K562 (cell line): ENCODE results near the gene TDRD6. TPM values are rescaled to one million over a fixed set of nuclear protein-coding genes. Genes with fewer than 3 reads are reported as not detected.

Source experiments
- ATAC-seq: fragments of 200-7000 bp; cut with Tn5 transposase; 3 replicates; pipeline ENCODE4 v1.9.1; 2020; ENCODE audit warnings: moderate library complexity
- BruUV-seq: library from RNA; stranded (reverse); fragments of 400-500 nt; replicated peaks from 2 replicates; lab custom pipeline; 2021; lab: Mats Ljungman, UMichigan
- CTCF ChIA-PET: fragments of 300-600 bp; formaldehyde crosslinking; extraction: SDS; loops from one replicate; lab custom pipeline; 2021; ENCODE audit warnings: low intra/inter-chr PET ratio; lab: Yijun Ruan, JAX
- POLR2A ChIA-PET: fragments of 300-600, 350-650 bp; sonication (Branson Sonifier 250); formaldehyde crosslinking; extraction: SDS; loops from one replicate; lab custom pipeline; 2021; ENCODE audit warnings: antibody characterized with exemption, inconsistent platforms; lab: Yijun Ruan, JAX
- DNase-seq, 4 experiments: peaks; one replicate each; pipeline versions ENCODE4 v3.0.0 to v3.0.0-alpha.2; 2011 to 2018; ENCODE audit warnings: low spot score in 3 of 4, mixed read lengths in 3 of 4; ENCODE audit errors: extremely low read depth in 1 of 4
- FAIRE-seq: peaks from 2 replicates; lab custom pipeline; 2011; peaks lifted over from hg19 to GRCh38; lab: Jason Lieb, UNC
- H2AFZ ChIP-seq: 2 replicates; pipeline ENCODE4 v1.6.0; 2011; ENCODE audit warnings: low read depth, low read length, control low read depth, inconsistent platforms
- H3K27ac ChIP-seq: fragments of 200-600 bp; 3 replicates; pipeline ENCODE4 v1.8.0; 2011; ENCODE audit warnings: low read depth, mild to moderate bottlenecking, control low read depth, inconsistent platforms, low read length, moderate library complexity, mixed read lengths; ENCODE audit errors: extremely low read depth
- H3K27me3 ChIP-seq, 2 experiments: fragments of 300-600 bp in 1 of 2; 2 replicates in 1 of 2; 3 replicates in 1 of 2; pipeline versions ENCODE4 v1.6.0 to v1.8.0; 2011; ENCODE audit warnings: inconsistent platforms in 2 of 2, low read length in 2 of 2, mild to moderate bottlenecking in 1 of 2, mixed read lengths in 1 of 2, moderate library complexity in 1 of 2; ENCODE audit not compliant: control insufficient read depth in 2 of 2, insufficient read depth in 2 of 2
- H3K36me3 ChIP-seq: fragments of 300-600 bp; 3 replicates; pipeline ENCODE4 v1.8.0; 2011; ENCODE audit warnings: mild to moderate bottlenecking, low read length, inconsistent platforms; ENCODE audit not compliant: control insufficient read depth, insufficient read depth
- H3K4me1 ChIP-seq, 2 experiments: fragments of 200-600 bp in 1 of 2; replicated peaks in 1 of 2; 2 replicates in 1 of 2; 3 replicates in 1 of 2; pipeline versions ENCODE4 v1.5.1 to v1.8.0; 2011; ENCODE audit warnings: inconsistent platforms in 2 of 2, low read length in 2 of 2, mild to moderate bottlenecking in 1 of 2, mixed read lengths in 1 of 2, moderate library complexity in 1 of 2; ENCODE audit not compliant: control insufficient read depth in 2 of 2, insufficient read depth in 2 of 2
- H3K4me2 ChIP-seq: 2 replicates; pipeline ENCODE4 v1.6.1; 2011; ENCODE audit warnings: low read length, control low read depth, inconsistent platforms, mixed read lengths; ENCODE audit not compliant: insufficient read depth
- H3K4me3 ChIP-seq: fragments of 200-600 bp; sonication (generic), shearing (Covaris generic); 2 replicates; pipeline ENCODE4 v1.5.1; 2016; ENCODE audit warnings: control low read depth, inconsistent platforms
- H3K79me2 ChIP-seq: fragments of 200-600 bp; 3 replicates; pipeline ENCODE4 v1.8.0; 2011; ENCODE audit warnings: low read length, inconsistent platforms; ENCODE audit not compliant: control insufficient read depth, insufficient read depth
- H3K9ac ChIP-seq, 2 experiments: 2 replicates each; pipeline versions ENCODE4 v1.6.0 to v1.6.1; 2011; ENCODE audit warnings: low read depth in 2 of 2, low read length in 2 of 2, control low read depth in 1 of 2, inconsistent platforms in 1 of 2, mild to moderate bottlenecking in 1 of 2, mixed read lengths in 1 of 2; ENCODE audit not compliant: insufficient read depth in 1 of 2
- H3K9me1 ChIP-seq: one replicate; pipeline ENCODE4 v1.6.0; 2011; ENCODE audit warnings: inconsistent platforms, mild to moderate bottlenecking, low read length, moderate library complexity; ENCODE audit not compliant: control insufficient read depth, insufficient read depth
- H3K9me3 ChIP-seq: replicated peaks from 2 replicates; pipeline ENCODE4 v1.5.1; 2011; ENCODE audit warnings: low read depth, low read length, inconsistent platforms; ENCODE audit not compliant: control insufficient read depth, insufficient read depth
- H4K20me1 ChIP-seq: replicated peaks from 2 replicates; pipeline ENCODE4 v1.6.1; 2011; ENCODE audit warnings: low read length, inconsistent platforms, mixed read lengths; ENCODE audit not compliant: control insufficient read depth, insufficient read depth
- ATF1 ChIP-seq, 2 experiments: fragments of 450-650 bp in 1 of 2; IDR thresholded peaks; 2 replicates each; pipeline ENCODE4 v1.6.1; 2016; ENCODE audit warnings: missing compliant biosample characterization in 1 of 2, missing genetic modification characterization in 1 of 2
- BACH1 ChIP-seq: fragments of 200-800 bp; sonication (Bioruptor generic); IDR thresholded peaks from 2 replicates; pipeline ENCODE4 v1.6.1; 2016; ENCODE audit warnings: missing genetic modification characterization, missing compliant biosample characterization
- BCL6 ChIP-seq: fragments of 250-450 bp; sonication (Bioruptor Pico); IDR thresholded peaks from 2 replicates; pipeline ENCODE4 v1.4.0; 2020
- CCNT2 ChIP-seq: IDR thresholded peaks from 2 replicates; pipeline ENCODE4 v1.6.1; 2011; ENCODE audit warnings: borderline replicate concordance, low read depth, mild to moderate bottlenecking, moderate library complexity, mixed read lengths, low read length; ENCODE audit not compliant: insufficient read length; ENCODE audit errors: extremely low read depth
- HOMEZ ChIP-seq: fragments of 250-450 bp; sonication (Bioruptor Pico); IDR thresholded peaks from 2 replicates; pipeline ENCODE4 v1.4.0; 2020; ENCODE audit warnings: mild to moderate bottlenecking, moderate library complexity
- MYNN ChIP-seq, 2 experiments: sonication (generic); formaldehyde crosslinking in 1 of 2; IDR thresholded peaks; 2 replicates each; pipeline versions ENCODE4 v1.5.0 to v1.6.1; 2016 to 2020; ENCODE audit warnings: antibody characterized with exemption in 1 of 2, missing genetic modification reagents in 1 of 2
- NEUROD1 ChIP-seq: fragments of 150-350 bp; IDR thresholded peaks from 2 replicates; pipeline ENCODE4 v1.6.1; 2014; ENCODE audit warnings: borderline replicate concordance, low read length, low read depth; ENCODE audit not compliant: partially characterized antibody
- PHF20 ChIP-seq: fragments of 450-650 bp; IDR thresholded peaks from 2 replicates; pipeline ENCODE4 v1.6.1; 2018; ENCODE audit not compliant: partially characterized antibody
- POLR3A ChIP-seq: IDR thresholded peaks from 2 replicates; pipeline ENCODE4 v1.6.1; 2011; ENCODE audit warnings: borderline replicate concordance, mild to moderate bottlenecking, moderate library complexity; ENCODE audit not compliant: insufficient read length, insufficient read depth; ENCODE audit errors: extremely low read depth
- PRMT5 ChIP-seq: sonication (generic); formaldehyde crosslinking; IDR thresholded peaks from 2 replicates; pipeline ENCODE4 v1.5.0; 2020; ENCODE audit warnings: missing genetic modification reagents
- RFX7 ChIP-seq: fragments of 250-450 bp; sonication (Bioruptor Pico); IDR thresholded peaks from 2 replicates; pipeline ENCODE4 v1.5.1; 2021; ENCODE audit warnings: mild to moderate bottlenecking
- SFPQ ChIP-seq: fragments of 200-400 bp; formaldehyde crosslinking; IDR thresholded peaks from 2 replicates; pipeline ENCODE4 v1.6.1; 2017; ENCODE audit warnings: mild to moderate bottlenecking, low read depth, low read length, moderate library complexity
- SIRT6 ChIP-seq: IDR thresholded peaks from one replicate; pipeline ENCODE4 v1.6.1; 2012; ENCODE audit warnings: low read depth, mild to moderate bottlenecking, control low read depth, inconsistent platforms, low read length, moderate library complexity
- TCF15 ChIP-seq: fragments of 250-450 bp; sonication (Bioruptor Pico); IDR thresholded peaks from 2 replicates; pipeline ENCODE4 v1.8.0; 2022; ENCODE audit warnings: moderate library complexity, mild to moderate bottlenecking, inconsistent platforms
- ZNF395 ChIP-seq: fragments of 200-800 bp; sonication (Bioruptor generic); IDR thresholded peaks from 2 replicates; pipeline ENCODE4 v1.6.1; 2017; ENCODE audit warnings: missing genetic modification characterization, missing compliant biosample characterization
- ZSCAN32 ChIP-seq: fragments of 450-650 bp; formaldehyde crosslinking; IDR thresholded peaks from 2 replicates; pipeline ENCODE4 v1.4.0; 2020; ENCODE audit warnings: mild to moderate bottlenecking, moderate library complexity
- WGBS: fragments of 100-300 bp; shearing (Covaris generic); methylation state at CpG from one replicate; pipeline ENCODE4 v1.1.6; 2016; ENCODE audit warnings: low coverage, mixed read lengths; ENCODE audit not compliant: insufficient coverage; ENCODE audit errors: missing lambda C conversion rate; 5-methylcytosine and 5-hydroxymethylcytosine counted together
- in situ Hi-C: fragments of 300-500 bp; cut with MboI; formaldehyde crosslinking; loops from 4 replicates; pipeline ENCODE4 v1.15.0; 2018; ENCODE audit warnings: inconsistent platforms, mixed read lengths
- intact Hi-C: fragments of 100-400 bp; cut with micrococcal nuclease; formaldehyde crosslinking; loops from 2 replicates; pipeline ENCODE4 v1.14.2; 2022
- polyA plus RNA-seq, 8 experiments: library from polyadenylated mRNA; depleted of rRNA in 4 of 8; stranded (reverse) in 5 of 8; unstranded in 3 of 8; fragments of >200 nt; fragmentation: Nextera tagmentation in 2 of 8; fragmentation: Illumina TruSeq in 1 of 8; extraction: Ambion mirVana in 2 of 8; extraction: Trizol in 1 of 8; gene quantifications; 2 replicates each; pipeline versions ENCODE4 v1.2.1 to v1.2.3, GENCODE V29; 2011 to 2014; ENCODE audit warnings: inconsistent platforms in 1 of 8, missing spikeins in 1 of 8
- total RNA-seq, 7 experiments: library from RNA; depleted of rRNA in 6 of 7; stranded (reverse); fragments of >200 nt in 6 of 7; fragmentation: Illumina TruSeq in 2 of 7; extraction: Trizol in 2 of 7; gene quantifications; 2 replicates each; pipeline versions ENCODE4 v1.2.1 to v1.2.3, GENCODE V29; 2011 to 2021; ENCODE audit warnings: low replicate concordance in 1 of 7

Gene TDRD6
- total and polyA plus RNA-seq, 9 of the 15 experiments (the other 6 are each of a cell fraction or from before 2014, with no cell fraction given), result under 0.01 to 0.53 (median 0.14) TPM; not detected in 1

- 3% methylated on average over 5 of the region's 5 CpGs for WGBS
- no peak overlapping the region for H2AFZ ChIP-seq
- H3K9me1 ChIP-seq, result no peaks in the 10 kb centered on the region
- DNase-seq (no peak), FAIRE-seq (no peak), ATAC-seq (no peak)
- intact Hi-C loops, result no loop called here
- H3K36me3 ChIP-seq, result no peaks in the 10 kb centered on the region
- BruUV-seq, result no TSS peak
- in situ Hi-C loops, result no loop called here
- no peak overlapping the region for H3K27ac ChIP-seq
- no peaks in the 10 kb centered on the region for H3K27me3 ChIP-seq
- H3K79me2 ChIP-seq, result no peaks in the 10 kb centered on the region
- H3K4me3 ChIP-seq, result no peak overlapping the region
- H3K4me2 ChIP-seq, result no peak overlapping the region
- POLR2A ChIA-PET, result no interaction called here
- TF ChIP-seq ZNF395 (CRISPR knock-in tag) (no peak), PHF20 (no peak), CCNT2 (no peak), ZSCAN32 (CRISPR knock-in tag) (no peak), BACH1 (tag) (no peak), HOMEZ (CRISPR knock-in tag) (no peak), RFX7 (no peak), POLR3A (no peak), TCF15 (no peak), BCL6 (CRISPR knock-in tag) (no peak), ATF1 (CRISPR knock-in tag; IDR thresholded peaks at IDR 0.05) (no peak), ATF1 (tag; IDR thresholded peaks at IDR 0.05) (no peak), PRMT5 (no peak), NEUROD1 (no peak), SFPQ (no peak), SIRT6 (no peak), MYNN (IDR thresholded peaks at IDR 0.05) (no peak), MYNN (CRISPR knock-in tag; IDR thresholded peaks at IDR 0.05) (no peak)
- H3K9me3 ChIP-seq, result no peaks in the 10 kb centered on the region
- CTCF ChIA-PET, result no interaction called here
- H3K9ac ChIP-seq, result no peak overlapping the region
- H4K20me1 ChIP-seq, result no peaks in the 10 kb centered on the region
- H3K4me1 ChIP-seq, result no peaks in the 10 kb centered on the region
Measured at GRCh38 chr6:46748940-46749503, 61.3 kb downstream of the TDRD6 start.
